ENCODE results near the gene SLC35E1.
"Not testable (repeated sequence)": the region's sequence is repeated elsewhere in the genome, so short reads cannot be mapped to it uniquely, and the experiment has no call there.

Gene SLC35E1

GRCh38 chr19:16559780-16560276 is 12.4 kb downstream of the SLC35E1 start:
- TF ChIP-seq, protein P1, sequence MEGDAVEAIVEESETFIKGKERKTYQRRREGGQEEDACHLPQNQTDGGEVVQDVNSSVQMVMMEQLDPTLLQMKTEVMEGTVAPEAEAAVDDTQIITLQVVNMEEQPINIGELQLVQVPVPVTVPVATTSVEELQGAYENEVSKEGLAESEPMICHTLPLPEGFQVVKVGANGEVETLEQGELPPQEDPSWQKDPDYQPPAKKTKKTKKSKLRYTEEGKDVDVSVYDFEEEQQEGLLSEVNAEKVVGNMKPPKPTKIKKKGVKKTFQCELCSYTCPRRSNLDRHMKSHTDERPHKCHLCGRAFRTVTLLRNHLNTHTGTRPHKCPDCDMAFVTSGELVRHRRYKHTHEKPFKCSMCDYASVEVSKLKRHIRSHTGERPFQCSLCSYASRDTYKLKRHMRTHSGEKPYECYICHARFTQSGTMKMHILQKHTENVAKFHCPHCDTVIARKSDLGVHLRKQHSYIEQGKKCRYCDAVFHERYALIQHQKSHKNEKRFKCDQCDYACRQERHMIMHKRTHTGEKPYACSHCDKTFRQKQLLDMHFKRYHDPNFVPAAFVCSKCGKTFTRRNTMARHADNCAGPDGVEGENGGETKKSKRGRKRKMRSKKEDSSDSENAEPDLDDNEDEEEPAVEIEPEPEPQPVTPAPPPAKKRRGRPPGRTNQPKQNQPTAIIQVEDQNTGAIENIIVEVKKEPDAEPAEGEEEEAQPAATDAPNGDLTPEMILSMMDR (IDR thresholded peaks at IDR 0.05): no peak
- peaks cover 73% of the 10 kb centered on the region for H3K36me3 ChIP-seq
- no peak overlapping the region for H3K4me3 ChIP-seq (ENCODE audit: low read depth in 1 of 2, low read length in 1 of 2)
- no peaks in the 10 kb centered on the region for H3K27me3 ChIP-seq
- H3K27ac ChIP-seq: no peak overlapping the region
- H3K9me3 ChIP-seq: no peaks in the 10 kb centered on the region
- no peaks in the 10 kb centered on the region for H3K4me1 ChIP-seq (ENCODE audit: control insufficient read depth in 1 of 2, insufficient read depth in 1 of 2, low read depth in 1 of 2, low read length in 1 of 2)

- Histone ChIP-seq H3K27me3 (no peaks in the 10 kb centered on the region), H3K9me3 (no peaks in the 10 kb centered on the region), H3K27ac (no peak overlapping the region), H3K36me3 (peaks cover 67% of the 10 kb centered on the region), H3K4me1 (ENCODE audit: control insufficient read depth in 1 of 2, insufficient read depth in 1 of 2, low read depth in 1 of 2, low read length in 1 of 2) (no peaks in the 10 kb centered on the region), H3K4me3 (ENCODE audit: low read depth in 1 of 2, low read length in 1 of 2) (no peak overlapping the region)
- TF ChIP-seq, protein P1 (IDR thresholded peaks at IDR 0.05): no peak
These were observed 17.4 kb downstream of the SLC35E1 start for GRCh38 chr19:16554776-16555175.

GRCh38 chr19:16551902-16552301 is 20.3 kb downstream of the SLC35E1 start:
- Histone ChIP-seq H3K36me3 (peaks cover 51% of the 10 kb centered on the region), H3K4me1 (ENCODE audit: control insufficient read depth in 1 of 2, insufficient read depth in 1 of 2, low read depth in 1 of 2, low read length in 1 of 2) (peaks cover 12 to 14% of the 10 kb centered on the region in 2 experiments)
- H3K9me3 ChIP-seq; H3K27me3 ChIP-seq; H3K27ac ChIP-seq; H3K4me3 ChIP-seq (ENCODE audit: low read depth in 1 of 2, low read length in 1 of 2): not testable (repeated sequence)

DNA sequence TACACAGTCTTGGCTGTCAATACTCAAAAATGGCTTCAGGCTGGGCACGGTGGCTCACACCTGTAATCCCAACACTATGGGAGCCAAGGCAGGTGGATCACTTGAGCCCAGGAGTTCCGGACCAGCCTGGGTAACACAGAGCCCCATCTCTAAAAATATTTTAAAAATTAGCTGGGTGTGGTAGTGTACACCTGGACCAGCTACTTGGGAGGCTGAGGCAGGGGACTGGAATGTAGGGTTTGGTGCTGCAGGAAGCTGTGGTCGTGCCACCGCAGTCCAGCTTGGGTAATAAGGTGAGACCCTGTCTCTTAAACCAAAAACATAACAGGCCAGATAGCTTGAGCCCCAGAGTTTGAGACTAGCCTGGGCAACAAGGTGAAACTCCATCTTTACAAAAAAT is 23.3 kb downstream of the SLC35E1 start:
- H3K27ac ChIP-seq: no peak overlapping the region
- TF ChIP-seq, protein P1 (IDR thresholded peaks at IDR 0.05): no peak
- peaks cover 31% of the 10 kb centered on the region for H3K36me3 ChIP-seq
- H3K27me3 ChIP-seq: no peaks in the 10 kb centered on the region
- peaks cover 12 to 16% of the 10 kb centered on the region in 2 experiments for H3K4me1 ChIP-seq (ENCODE audit: control insufficient read depth in 1 of 2, insufficient read depth in 1 of 2, low read depth in 1 of 2, low read length in 1 of 2)
- H3K9me3 ChIP-seq: no peaks in the 10 kb centered on the region
- no peak overlapping the region for H3K4me3 ChIP-seq (ENCODE audit: low read depth in 1 of 2, low read length in 1 of 2)

DNA sequence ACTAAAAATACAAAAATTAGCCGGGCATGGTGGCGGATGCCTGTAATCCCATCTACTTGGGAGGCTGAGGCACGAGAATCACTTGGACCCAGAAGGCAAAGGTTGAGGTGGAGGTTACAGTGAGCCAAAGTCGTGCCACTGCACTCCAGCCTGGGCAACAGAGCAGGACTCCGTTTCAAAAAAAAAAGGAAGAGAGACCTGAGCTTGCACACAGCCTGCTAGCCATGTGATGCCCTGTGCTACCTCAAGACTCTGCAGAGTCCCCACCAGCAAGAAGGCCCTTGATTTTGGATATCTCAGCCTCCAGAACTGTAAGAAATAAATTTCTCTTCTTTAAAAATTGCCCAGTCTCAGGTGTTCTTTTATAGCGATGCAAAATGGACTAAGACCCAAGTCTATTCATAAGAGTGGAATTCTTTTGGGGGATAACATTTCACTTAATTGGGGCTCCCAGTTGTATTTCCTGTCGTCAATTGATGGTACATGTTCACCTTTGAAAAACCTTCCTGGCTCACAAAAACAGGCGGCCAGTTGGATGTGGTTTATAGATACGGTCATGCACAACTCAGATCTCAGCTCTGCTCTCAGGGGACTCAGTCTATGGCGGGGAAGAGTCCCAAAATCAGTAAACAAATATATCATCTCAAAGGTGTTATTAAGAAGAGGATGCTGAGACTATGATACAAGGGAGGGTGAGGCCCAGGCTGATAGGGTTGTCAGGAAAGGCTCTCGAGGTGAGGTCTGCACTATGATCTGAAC is 27.6 kb downstream of the SLC35E1 start:
- Histone ChIP-seq H3K27ac (no peak overlapping the region), H3K36me3 (peaks cover 2% of the 10 kb centered on the region), H3K9me3 (no peaks in the 10 kb centered on the region), H3K4me1 (ENCODE audit: control insufficient read depth in 1 of 2, insufficient read depth in 1 of 2, low read depth in 1 of 2, low read length in 1 of 2) (peaks cover 38 to 39% of the 10 kb centered on the region in 2 experiments), H3K27me3 (no peaks in the 10 kb centered on the region), H3K4me3 (ENCODE audit: low read depth in 1 of 2, low read length in 1 of 2) (no peak overlapping the region)
- TF ChIP-seq, protein P1 (IDR thresholded peaks at IDR 0.05): no peak

DNA sequence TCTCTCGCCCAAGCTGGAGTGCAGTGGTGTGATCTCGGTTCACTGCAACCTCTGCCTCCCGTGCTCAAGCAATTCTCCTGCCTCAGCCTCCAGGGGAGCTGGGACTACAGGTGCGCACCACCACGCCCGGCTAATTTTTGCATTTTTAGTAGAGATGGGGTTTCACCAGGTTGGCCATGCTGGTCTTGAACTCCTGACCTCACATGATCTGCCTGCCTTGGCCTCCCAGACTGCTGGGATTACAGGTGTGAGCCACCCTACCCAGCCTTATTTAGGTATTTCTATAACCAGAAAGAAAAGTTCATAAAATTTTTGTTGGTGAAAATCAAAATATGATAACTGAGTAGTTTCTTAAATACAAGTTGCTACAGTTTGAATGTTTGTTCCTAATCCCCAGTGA is 28.5 kb downstream of the SLC35E1 start:
- not testable (repeated sequence) for H3K36me3 ChIP-seq; H3K27ac ChIP-seq; H3K27me3 ChIP-seq; H3K4me3 ChIP-seq (ENCODE audit: low read depth in 1 of 2, low read length in 1 of 2); H3K9me3 ChIP-seq
- H3K4me1 ChIP-seq (ENCODE audit: control insufficient read depth in 1 of 2, insufficient read depth in 1 of 2, low read depth in 1 of 2, low read length in 1 of 2): peaks cover 38 to 39% of the 10 kb centered on the region in 2 experiments
